WTC11 (cell line): ENCODE results near the gene RIPOR1. TPM values are rescaled to one million over a fixed set of nuclear protein-coding genes. Genes with fewer than 3 reads are reported as not detected.

ENCODE experiments used
- ATAC-seq: fragments of 200-7000 bp; cut with Tn5 transposase; 2 replicates; pipeline ENCODE4 v1.10.0; 2021; ENCODE audit warnings: mild to moderate bottlenecking, moderate library complexity
- CTCF ChIA-PET: fragments of 300-600 bp; sonication (Branson Sonifier 250); formaldehyde crosslinking; loops from one replicate; lab custom pipeline; 2021; ENCODE audit warnings: antibody characterized with exemption; lab: Charles Lee
- POLR2A ChIA-PET: fragments of 350-600 bp; sonication (Branson Sonifier 250); formaldehyde crosslinking; loops from one replicate; lab custom pipeline; 2021; ENCODE audit warnings: antibody characterized with exemption; lab: Charles Lee
- DNase-seq: peaks from one replicate; pipeline ENCODE4 v3.0.0; 2021; ENCODE audit warnings: low spot score
- H3K27ac Mint-ChIP-seq: 2 replicates; pipeline ENCODE4 v1.8.0; 2021; ENCODE audit warnings: mixed read lengths
- H3K27me3 Mint-ChIP-seq: 2 replicates; pipeline ENCODE4 v1.8.0; 2021; ENCODE audit warnings: low read depth, mild to moderate bottlenecking, moderate library complexity, mixed read lengths
- H3K36me3 Mint-ChIP-seq: 2 replicates; pipeline ENCODE4 v1.8.0; 2021; ENCODE audit warnings: mixed read lengths
- H3K4me1 Mint-ChIP-seq: 2 replicates; pipeline ENCODE4 v1.8.0; 2022; ENCODE audit warnings: mixed read lengths
- H3K4me3 Mint-ChIP-seq: 2 replicates; pipeline ENCODE4 v1.8.0; 2021; ENCODE audit warnings: mild to moderate bottlenecking, moderate library complexity, mixed read lengths
- H3K9me3 Mint-ChIP-seq: 2 replicates; pipeline ENCODE4 v1.8.0; 2021; ENCODE audit warnings: mixed read lengths
- CBFB ChIP-seq: sonication (generic); formaldehyde crosslinking; IDR thresholded peaks from 2 replicates; pipeline ENCODE4 v1.8.1; 2022; ENCODE audit warnings: mild to moderate bottlenecking, low read depth, missing genetic modification reagents
- ELF4 ChIP-seq: sonication (generic); formaldehyde crosslinking; IDR thresholded peaks from 2 replicates; pipeline ENCODE4 v1.8.1; 2022; ENCODE audit warnings: low read depth, mild to moderate bottlenecking, moderate library complexity, missing genetic modification reagents
- FOXJ3 ChIP-seq: sonication (generic); formaldehyde crosslinking; IDR thresholded peaks from 2 replicates; pipeline ENCODE4 v1.9.0; 2021; ENCODE audit warnings: missing genetic modification reagents, mild to moderate bottlenecking, borderline replicate concordance
- FOXK1 ChIP-seq: sonication (generic); formaldehyde crosslinking; IDR thresholded peaks from 2 replicates; pipeline ENCODE4 v1.8.0; 2022; ENCODE audit warnings: mild to moderate bottlenecking, moderate library complexity, missing genetic modification reagents
- JUN ChIP-seq: sonication (generic); formaldehyde crosslinking; IDR thresholded peaks from 2 replicates; pipeline ENCODE4 v1.8.0; 2023; ENCODE audit warnings: mild to moderate bottlenecking, missing genetic modification reagents
- MXD4 ChIP-seq: fragments of 250-450 bp; sonication (Bioruptor Pico); IDR thresholded peaks from 2 replicates; pipeline ENCODE4 v1.8.0; 2021; ENCODE audit warnings: mild to moderate bottlenecking, moderate library complexity, borderline replicate concordance
- NFATC4 ChIP-seq: fragments of 250-450 bp; sonication (Bioruptor Pico); IDR thresholded peaks from 2 replicates; pipeline ENCODE4 v1.9.0; 2021; ENCODE audit warnings: mild to moderate bottlenecking
- NFYB ChIP-seq: sonication (generic); formaldehyde crosslinking; conservative IDR thresholded peaks from 2 replicates; pipeline ENCODE4 v1.8.0; 2022; ENCODE audit warnings: low read depth, missing genetic modification reagents
- NR3C1 ChIP-seq: sonication (generic); formaldehyde crosslinking; conservative IDR thresholded peaks from 2 replicates; pipeline ENCODE4 v1.8.1; 2023; ENCODE audit warnings: low read depth, mild to moderate bottlenecking, missing genetic modification reagents
- RORB ChIP-seq: fragments of 250-450 bp; sonication (Bioruptor Pico); IDR thresholded peaks from 2 replicates; pipeline ENCODE4 v1.9.0; 2021; ENCODE audit warnings: mild to moderate bottlenecking
- ZNF219 ChIP-seq: sonication (generic); formaldehyde crosslinking; IDR thresholded peaks from 2 replicates; pipeline ENCODE4 v1.8.0; 2023; ENCODE audit warnings: missing genetic modification reagents, mild to moderate bottlenecking, borderline replicate concordance
- ZNF232 ChIP-seq: sonication (generic); formaldehyde crosslinking; IDR thresholded peaks from 2 replicates; pipeline ENCODE4 v1.8.0; 2022; ENCODE audit warnings: mild to moderate bottlenecking, missing genetic modification reagents
- ZNF396 ChIP-seq: fragments of 250-450 bp; sonication (Bioruptor Pico); IDR thresholded peaks from 2 replicates; pipeline ENCODE4 v1.8.0; 2021; ENCODE audit warnings: mild to moderate bottlenecking, moderate library complexity, borderline replicate concordance
- ZNF416 ChIP-seq: fragments of 250-450 bp; sonication (Bioruptor Pico); IDR thresholded peaks from 2 replicates; pipeline ENCODE4 v1.9.0; 2021; ENCODE audit warnings: mild to moderate bottlenecking, inconsistent platforms
- ZNF423 ChIP-seq: fragments of 250-450 bp; sonication (Bioruptor Pico); IDR thresholded peaks from 2 replicates; pipeline ENCODE4 v2.1.2; 2022; ENCODE audit warnings: mild to moderate bottlenecking, moderate library complexity
- total RNA-seq: library from RNA; stranded (reverse); gene quantifications from 3 replicates; pipeline ENCODE4 v1.2.3, GENCODE V29; 2021
- TF ChIP-seq, protein P1 (sequence below): fragments of 250-450 bp; sonication (Bioruptor Pico); conservative IDR thresholded peaks from 2 replicates; pipeline ENCODE4 v1.9.0; 2021; ENCODE audit warnings: mild to moderate bottlenecking
- TF ChIP-seq, protein P2 (sequence below): sonication (generic); formaldehyde crosslinking; IDR thresholded peaks from 2 replicates; pipeline ENCODE4 v1.8.1; 2023; ENCODE audit warnings: mild to moderate bottlenecking, missing genetic modification reagents
- TF ChIP-seq, protein P3 (sequence below): sonication (generic); formaldehyde crosslinking; IDR thresholded peaks from 2 replicates; pipeline ENCODE4 v1.8.0; 2023; ENCODE audit warnings: missing genetic modification reagents, mild to moderate bottlenecking, borderline replicate concordance
- TF ChIP-seq, protein P4 (sequence below): sonication (generic); formaldehyde crosslinking; IDR thresholded peaks from 2 replicates; pipeline ENCODE4 v1.8.0; 2022; ENCODE audit warnings: mild to moderate bottlenecking, missing genetic modification reagents

RIPOR1 gene
- total RNA-seq, 1 experiment from 2014 or later: 14.9 TPM

DNA sequence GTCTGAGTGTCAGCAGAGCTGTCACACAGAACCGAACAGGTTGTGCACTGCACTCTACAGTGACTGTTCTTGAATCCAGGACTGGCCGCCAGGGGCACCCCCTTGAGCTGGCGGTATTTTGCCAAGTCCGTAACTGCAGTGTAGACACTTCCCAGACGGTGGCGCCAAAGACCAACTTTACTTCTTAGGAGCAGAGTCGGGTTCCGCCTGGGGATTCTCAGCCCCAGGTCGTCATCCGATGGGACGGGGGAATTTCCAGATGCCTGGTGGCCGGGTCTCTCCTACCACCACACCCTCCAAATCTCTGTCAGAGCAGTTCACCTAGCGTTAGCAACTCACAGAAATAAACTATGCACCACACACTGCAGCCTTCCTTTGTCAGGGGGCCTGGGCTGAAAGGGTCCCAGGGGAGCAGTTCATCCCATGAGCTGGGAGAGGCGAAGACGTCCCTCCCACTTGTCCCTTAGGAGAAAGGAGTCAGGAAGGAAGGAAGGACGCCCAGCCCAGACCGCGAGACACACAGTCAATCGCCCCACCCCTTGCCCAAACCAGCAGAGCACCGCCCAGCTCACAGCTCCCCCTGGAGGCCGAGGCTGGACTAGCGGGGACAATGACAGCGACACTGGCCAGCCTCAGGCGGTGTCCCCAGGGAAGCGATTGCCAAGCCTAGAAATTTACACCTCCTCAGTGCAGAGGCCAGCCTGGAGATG, 7.4 kb upstream of the RIPOR1 start (continued):
- TF ChIP-seq, protein P1, sequence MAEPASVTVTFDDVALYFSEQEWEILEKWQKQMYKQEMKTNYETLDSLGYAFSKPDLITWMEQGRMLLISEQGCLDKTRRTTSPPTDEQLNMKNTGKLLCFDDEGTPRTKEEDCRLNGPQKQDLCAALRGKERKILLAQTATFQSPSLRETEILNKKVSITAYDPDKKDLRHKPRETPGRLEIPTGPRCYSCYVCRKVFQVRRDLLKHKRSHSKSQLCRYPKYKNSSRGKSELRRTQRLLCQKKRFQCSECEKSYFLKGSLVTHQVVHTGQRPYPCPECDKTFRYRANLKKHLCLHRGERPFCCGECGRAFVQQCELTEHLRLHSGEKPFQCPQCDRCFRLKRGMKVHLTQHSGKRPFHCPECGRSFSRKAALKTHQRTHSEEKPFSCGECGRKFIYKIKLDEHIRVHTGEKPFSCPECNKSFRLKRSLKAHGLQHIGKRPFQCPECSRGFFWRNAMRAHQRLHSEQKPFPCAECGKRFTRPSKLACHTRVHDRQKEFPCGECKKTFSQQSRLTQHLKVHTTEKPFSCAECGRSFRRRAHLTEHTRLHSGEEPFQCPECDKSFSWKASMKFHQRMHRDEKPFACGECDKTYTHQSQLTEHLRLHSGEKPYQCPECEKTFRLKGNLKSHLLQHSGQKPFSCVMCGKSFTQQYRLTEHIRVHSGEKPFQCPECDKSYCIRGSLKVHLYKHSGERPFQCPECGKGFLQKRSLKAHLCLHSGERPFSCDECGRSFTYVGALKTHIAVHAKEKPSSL (CRISPR knock-in tag): no peak
- no peak for TF ChIP-seq FOXJ3 (CRISPR knock-in tag)
- no peak for TF ChIP-seq CBFB (CRISPR knock-in tag)
- TF ChIP-seq MXD4 (CRISPR knock-in tag): no peak
- no peak for TF ChIP-seq ZNF232
- TF ChIP-seq, protein P2, sequence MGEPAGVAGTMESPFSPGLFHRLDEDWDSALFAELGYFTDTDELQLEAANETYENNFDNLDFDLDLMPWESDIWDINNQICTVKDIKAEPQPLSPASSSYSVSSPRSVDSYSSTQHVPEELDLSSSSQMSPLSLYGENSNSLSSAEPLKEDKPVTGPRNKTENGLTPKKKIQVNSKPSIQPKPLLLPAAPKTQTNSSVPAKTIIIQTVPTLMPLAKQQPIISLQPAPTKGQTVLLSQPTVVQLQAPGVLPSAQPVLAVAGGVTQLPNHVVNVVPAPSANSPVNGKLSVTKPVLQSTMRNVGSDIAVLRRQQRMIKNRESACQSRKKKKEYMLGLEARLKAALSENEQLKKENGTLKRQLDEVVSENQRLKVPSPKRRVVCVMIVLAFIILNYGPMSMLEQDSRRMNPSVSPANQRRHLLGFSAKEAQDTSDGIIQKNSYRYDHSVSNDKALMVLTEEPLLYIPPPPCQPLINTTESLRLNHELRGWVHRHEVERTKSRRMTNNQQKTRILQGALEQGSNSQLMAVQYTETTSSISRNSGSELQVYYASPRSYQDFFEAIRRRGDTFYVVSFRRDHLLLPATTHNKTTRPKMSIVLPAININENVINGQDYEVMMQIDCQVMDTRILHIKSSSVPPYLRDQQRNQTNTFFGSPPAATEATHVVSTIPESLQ (CRISPR knock-in tag): no peak
- no peak for TF ChIP-seq ZNF416 (CRISPR knock-in tag)
- no peak for TF ChIP-seq ZNF219
- TF ChIP-seq ZNF396 (CRISPR knock-in tag): no peak
- TF ChIP-seq RORB (CRISPR knock-in tag): no peak
- TF ChIP-seq NFATC4: no peak
- no peak for TF ChIP-seq NFYB (CRISPR knock-in tag)
- no peak for TF ChIP-seq FOXK1 (CRISPR knock-in tag)
- TF ChIP-seq JUN (CRISPR knock-in tag): no peak

DNA sequence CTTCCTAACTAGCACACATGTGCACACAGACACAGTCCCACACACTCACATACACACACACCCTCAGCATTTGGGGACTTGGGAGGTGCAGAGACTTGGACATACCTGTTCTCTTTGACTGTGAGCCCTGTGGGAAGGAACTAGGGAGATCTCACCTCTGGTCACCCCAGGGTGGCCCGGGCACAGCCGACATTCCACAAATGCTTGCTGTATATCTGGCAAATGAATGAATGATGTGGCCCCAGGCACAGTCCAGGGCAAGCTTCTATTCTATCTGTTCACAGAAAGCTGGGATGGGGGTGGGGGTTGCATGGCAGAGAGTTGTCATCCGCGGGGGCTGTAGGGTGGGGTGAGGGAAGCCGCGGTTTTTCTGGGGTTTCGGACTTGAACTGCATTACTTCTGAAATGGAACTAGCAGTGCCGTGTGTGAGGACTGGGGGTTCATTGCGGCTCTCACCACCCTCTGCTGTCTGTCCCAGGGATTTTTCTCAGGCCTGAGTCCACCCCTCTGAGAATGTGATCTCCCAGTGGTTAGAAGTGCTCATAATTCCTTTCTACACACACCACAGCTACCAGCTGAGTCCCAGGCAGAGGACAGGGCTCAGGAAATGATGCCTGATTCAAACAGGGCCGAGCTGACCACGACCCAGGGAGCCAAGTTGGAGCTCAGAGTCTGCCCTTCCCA, 3.3 kb upstream of the RIPOR1 start:
- H3K4me1 Mint-ChIP-seq: peaks cover 5% of the 10 kb centered on the region

DNA sequence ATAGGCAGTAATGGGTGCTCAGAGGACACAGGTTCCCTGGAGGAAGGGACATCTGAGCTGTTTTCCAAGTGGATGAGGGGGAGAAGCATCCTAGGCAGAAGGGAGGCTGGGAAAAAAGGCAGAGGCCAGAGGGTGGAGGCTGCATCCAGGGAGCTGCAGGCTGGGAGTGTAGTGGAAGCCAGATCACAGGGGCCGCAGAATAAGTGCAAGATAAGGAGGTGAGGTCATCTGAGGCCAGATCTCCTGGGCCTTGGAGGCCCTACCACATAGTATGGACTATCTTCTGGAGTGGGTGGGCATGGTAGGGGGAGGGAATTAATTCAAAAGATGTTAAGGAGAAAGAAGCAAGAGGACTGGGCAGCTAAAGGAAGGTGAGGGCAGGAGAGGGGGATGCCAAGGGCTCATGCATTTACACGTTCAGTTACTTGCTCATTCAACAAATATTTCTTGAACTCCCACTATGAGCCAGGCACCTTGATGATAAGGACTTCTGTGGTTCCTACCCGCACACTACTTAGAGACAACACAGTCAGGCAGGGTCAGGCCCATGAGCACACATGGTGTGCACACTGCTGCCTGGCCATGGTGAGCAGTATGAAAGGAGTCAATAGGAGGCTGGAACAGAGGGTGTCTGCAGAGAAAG, 2.4 kb upstream of the RIPOR1 start:
- TF ChIP-seq, protein P3, sequence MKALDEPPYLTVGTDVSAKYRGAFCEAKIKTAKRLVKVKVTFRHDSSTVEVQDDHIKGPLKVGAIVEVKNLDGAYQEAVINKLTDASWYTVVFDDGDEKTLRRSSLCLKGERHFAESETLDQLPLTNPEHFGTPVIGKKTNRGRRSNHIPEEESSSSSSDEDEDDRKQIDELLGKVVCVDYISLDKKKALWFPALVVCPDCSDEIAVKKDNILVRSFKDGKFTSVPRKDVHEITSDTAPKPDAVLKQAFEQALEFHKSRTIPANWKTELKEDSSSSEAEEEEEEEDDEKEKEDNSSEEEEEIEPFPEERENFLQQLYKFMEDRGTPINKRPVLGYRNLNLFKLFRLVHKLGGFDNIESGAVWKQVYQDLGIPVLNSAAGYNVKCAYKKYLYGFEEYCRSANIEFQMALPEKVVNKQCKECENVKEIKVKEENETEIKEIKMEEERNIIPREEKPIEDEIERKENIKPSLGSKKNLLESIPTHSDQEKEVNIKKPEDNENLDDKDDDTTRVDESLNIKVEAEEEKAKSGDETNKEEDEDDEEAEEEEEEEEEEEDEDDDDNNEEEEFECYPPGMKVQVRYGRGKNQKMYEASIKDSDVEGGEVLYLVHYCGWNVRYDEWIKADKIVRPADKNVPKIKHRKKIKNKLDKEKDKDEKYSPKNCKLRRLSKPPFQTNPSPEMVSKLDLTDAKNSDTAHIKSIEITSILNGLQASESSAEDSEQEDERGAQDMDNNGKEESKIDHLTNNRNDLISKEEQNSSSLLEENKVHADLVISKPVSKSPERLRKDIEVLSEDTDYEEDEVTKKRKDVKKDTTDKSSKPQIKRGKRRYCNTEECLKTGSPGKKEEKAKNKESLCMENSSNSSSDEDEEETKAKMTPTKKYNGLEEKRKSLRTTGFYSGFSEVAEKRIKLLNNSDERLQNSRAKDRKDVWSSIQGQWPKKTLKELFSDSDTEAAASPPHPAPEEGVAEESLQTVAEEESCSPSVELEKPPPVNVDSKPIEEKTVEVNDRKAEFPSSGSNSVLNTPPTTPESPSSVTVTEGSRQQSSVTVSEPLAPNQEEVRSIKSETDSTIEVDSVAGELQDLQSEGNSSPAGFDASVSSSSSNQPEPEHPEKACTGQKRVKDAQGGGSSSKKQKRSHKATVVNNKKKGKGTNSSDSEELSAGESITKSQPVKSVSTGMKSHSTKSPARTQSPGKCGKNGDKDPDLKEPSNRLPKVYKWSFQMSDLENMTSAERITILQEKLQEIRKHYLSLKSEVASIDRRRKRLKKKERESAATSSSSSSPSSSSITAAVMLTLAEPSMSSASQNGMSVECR (CRISPR knock-in tag): no peak
- no peak for TF ChIP-seq NR3C1
- no peak for TF ChIP-seq ELF4 (CRISPR knock-in tag)
- peaks cover 91% of the 10 kb centered on the region for H3K27me3 Mint-ChIP-seq
- POLR2A ChIA-PET: no interaction called here
- H3K4me1 Mint-ChIP-seq: peaks cover 5% of the 10 kb centered on the region
- no peaks in the 10 kb centered on the region for H3K36me3 Mint-ChIP-seq
- no peaks in the 10 kb centered on the region for H3K9me3 Mint-ChIP-seq
- no peak for DNase-seq
- CTCF ChIA-PET: interaction anchor here (0.8 to 2.7 kb wide), 7 partner anchors 11 to 280 kb away, joined by 3 to 16 read pairs (median 5); partner anchors contain the start of genes ATP6V0D1, CARMIL2, RANBP10 and TSNAXIP1
- ATAC-seq: no peak
- no peak overlapping the region for H3K4me3 Mint-ChIP-seq
- H3K27ac Mint-ChIP-seq: no peak overlapping the region

More for the DNA sequence above, 3.3 kb upstream of the RIPOR1 start:
- TF ChIP-seq, protein P4, sequence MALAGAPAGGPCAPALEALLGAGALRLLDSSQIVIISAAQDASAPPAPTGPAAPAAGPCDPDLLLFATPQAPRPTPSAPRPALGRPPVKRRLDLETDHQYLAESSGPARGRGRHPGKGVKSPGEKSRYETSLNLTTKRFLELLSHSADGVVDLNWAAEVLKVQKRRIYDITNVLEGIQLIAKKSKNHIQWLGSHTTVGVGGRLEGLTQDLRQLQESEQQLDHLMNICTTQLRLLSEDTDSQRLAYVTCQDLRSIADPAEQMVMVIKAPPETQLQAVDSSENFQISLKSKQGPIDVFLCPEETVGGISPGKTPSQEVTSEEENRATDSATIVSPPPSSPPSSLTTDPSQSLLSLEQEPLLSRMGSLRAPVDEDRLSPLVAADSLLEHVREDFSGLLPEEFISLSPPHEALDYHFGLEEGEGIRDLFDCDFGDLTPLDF (CRISPR knock-in tag): no peak
- TF ChIP-seq ZNF423 (CRISPR knock-in tag): no peak
- Mint-ChIP-seq H3K4me3 (no peak overlapping the region), H3K27me3 (peaks cover 88% of the 10 kb centered on the region), H3K36me3 (no peaks in the 10 kb centered on the region), H3K9me3 (no peaks in the 10 kb centered on the region), H3K27ac (no peak overlapping the region)
- ATAC-seq: no peak
- POLR2A ChIA-PET: no interaction called here
- CTCF ChIA-PET: interaction anchor here (0.7 to 2.7 kb wide), 7 partner anchors 10 to 281 kb away, joined by 3 to 16 read pairs (median 5); partner anchors contain the start of genes CARMIL2, RANBP10 and TSNAXIP1
- no peak for DNase-seq
